NCI-H1417 (cell line): Measurements from ENCODE around the gene TMEM101.
A peak's percentile ranks its signal among the peaks of the same experiment; 100 is the strongest.
"Not testable (repeated sequence)": the region's sequence is repeated elsewhere in the genome, so short reads cannot be mapped to it uniquely, and the experiment has no call there.

ENCODE experiments used
- DNase-seq, 3 experiments: peaks; one replicate each; lab custom pipeline; 2025; lab: John Stamatoyannopoulos, UW

Gene TMEM101

DNA sequence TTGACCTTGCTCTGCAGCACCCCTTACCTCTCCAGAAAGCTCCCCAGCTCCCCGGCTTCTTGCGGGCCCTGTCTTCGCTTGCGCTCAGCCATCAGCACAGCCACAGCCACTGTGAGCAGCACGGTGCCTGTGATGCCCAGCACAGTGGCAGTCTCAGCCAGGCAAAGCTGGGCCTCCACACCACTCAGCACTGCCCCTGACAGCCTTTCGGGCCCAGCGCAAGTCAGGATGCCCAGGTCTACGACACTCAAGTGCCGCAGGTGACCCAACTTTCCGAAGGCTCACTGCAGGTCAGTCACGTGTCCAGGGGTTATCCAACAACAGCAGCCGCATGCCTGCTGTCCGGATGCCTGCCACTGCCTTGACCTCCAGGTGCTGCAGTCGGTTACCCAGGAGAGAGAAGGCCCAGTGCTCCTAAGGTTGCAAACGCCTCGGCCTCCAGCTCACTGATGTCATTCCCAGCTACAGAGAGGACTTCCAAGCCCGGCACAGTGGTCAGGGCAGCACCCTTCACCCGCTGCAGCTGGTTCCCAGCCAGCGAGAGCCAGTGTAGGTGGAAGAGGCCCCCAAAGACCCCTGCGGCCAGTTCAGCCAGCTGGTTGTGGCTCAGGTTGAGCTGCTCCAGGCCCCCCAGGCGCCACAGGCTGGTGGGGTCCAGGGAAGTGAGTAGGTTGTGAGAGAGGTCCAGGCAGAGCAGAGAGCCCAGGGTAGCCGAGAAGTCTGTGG is 8.9 kb upstream of the TMEM101 start:
- no peak for DNase-seq

GRCh38 chr17:44022246-44022645 is 7.5 kb upstream of the TMEM101 start:
- DNase-seq, result no peak

GRCh38 chr17:44021227-44021626 is 6.5 kb upstream of the TMEM101 start:
- not testable (repeated sequence) for DNase-seq

DNA sequence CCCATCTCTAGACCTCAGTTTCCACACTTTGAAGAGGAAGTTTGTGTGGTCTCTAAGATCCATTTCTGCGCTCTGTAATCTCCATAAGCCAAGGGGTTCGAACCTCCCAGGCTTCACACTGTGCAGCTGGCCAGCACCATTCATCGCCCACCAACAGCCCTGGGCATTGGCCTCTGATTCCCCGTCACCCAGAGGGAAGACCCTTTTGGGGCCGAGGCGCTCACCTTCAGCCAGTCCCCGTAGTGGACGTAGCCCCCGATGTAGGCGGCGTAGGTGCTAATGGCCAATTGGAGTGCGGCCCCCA is 678 bp downstream of the TMEM101 start:
- DNase-seq, result no peak

- DNase-seq, result no peak
These were observed 1.9 kb downstream of the TMEM101 start for GRCh38 chr17:44012874-44013273.

DNA sequence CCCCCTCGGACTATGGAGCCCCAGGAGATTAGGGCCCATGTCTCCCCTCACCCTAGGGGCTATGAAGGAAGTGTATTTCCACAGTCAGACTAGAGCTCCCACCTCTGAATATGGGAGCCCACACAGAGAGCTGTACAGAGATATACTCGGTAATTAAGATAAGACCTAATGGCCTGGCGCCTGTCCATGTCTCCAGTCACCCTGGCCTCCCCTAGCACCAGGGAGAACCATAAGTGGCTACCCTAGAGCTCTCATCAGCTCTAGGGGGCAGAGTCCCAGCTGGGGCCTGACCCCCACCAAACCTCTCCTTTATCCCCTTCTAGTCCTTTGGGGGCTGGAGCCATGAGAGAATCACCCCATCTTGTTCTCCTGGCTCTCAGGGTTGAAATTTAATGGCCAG is 2.4 kb downstream of the TMEM101 start:
- no peak for DNase-seq

DNA sequence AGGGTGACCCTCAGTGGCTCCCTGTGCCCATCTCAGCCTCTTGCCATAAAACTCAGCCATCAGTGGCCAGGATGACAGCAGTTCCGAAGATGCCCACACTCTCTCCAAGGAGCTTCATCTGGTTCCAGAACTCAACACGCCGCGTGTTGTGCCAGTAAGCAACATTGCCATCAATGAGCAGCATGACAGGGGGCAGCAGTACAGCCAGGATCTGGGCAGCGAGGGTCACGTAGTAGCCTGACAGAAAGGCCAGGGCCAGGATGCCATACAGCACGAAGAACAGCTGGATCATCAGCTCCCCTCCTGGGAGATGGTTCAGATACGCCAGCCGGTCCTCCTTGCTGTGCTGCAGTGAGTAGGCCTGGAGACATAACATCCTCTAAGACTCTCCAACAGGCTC is 2.9 kb downstream of the TMEM101 start:
- no peak for DNase-seq

DNA sequence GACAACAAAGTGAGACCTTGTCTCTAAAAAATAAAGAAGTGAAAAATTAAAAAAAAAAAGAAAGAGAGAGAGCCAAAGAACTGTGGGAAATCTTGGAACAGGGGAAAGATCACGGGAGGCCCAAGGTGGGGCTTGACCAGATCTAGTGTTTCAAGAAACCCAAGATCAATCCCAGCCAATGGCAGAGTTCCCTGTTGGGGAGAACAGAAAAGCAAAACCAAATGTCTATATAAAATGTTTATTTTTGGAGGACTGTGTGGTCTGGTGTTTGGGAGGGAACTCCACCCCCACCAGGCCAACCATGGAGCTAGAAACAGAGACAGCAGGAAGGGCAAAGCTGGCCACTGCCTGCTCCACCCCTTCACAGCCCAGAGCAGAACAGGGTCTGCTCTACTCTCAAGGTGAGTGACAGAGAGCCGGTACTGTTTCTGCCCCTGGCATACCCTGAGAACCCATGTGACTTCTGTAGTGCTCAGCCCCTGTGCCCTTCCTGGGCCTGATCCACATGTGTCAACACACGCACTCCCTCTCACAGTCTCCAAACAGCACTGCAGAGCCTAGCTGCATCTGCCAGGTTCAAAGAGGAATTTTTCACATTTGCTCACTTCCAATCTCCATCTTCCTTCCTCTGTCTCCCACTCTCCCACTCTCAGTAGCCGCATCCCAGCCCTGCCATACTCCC is 3.7 kb downstream of the TMEM101 start:
- DNase-seq, result no peak

DNA sequence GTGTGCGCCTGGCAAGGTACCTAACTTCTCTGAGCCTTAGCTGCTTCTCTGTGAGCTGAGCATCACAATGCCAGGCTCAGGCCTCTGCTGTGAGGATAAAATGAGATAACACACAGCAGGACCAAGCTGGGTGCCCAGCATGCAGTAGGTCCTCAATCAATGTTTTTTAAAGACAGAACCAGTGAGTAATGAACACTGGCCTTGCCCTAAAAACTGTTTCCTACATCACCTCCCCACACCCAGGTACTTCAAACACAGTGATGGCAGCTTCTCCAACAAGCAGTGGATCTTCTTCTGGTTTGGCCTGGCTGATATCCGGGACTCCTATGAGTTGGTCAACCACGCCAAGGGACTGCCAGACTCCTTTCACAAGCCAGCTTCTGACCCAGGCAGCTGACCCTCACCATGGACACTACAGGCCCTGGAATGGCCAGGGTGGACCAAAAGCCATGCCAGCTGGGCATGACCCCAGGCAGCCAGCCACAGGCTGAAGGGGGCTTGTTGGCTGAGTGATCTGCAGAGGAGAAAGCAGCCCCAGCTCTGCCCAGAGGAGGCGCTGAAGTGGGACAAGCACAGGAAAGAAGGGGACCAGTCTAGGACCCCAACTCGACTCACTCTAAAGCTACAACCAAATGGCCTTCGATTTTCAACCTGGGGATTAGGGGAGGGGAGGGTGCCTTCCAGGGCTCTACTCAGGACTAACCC is 6.4 kb downstream of the TMEM101 start:
- no peak for DNase-seq

- no peak for DNase-seq
These were observed 7.2 kb downstream of the TMEM101 start for GRCh38 chr17:44007346-44008204.

DNA sequence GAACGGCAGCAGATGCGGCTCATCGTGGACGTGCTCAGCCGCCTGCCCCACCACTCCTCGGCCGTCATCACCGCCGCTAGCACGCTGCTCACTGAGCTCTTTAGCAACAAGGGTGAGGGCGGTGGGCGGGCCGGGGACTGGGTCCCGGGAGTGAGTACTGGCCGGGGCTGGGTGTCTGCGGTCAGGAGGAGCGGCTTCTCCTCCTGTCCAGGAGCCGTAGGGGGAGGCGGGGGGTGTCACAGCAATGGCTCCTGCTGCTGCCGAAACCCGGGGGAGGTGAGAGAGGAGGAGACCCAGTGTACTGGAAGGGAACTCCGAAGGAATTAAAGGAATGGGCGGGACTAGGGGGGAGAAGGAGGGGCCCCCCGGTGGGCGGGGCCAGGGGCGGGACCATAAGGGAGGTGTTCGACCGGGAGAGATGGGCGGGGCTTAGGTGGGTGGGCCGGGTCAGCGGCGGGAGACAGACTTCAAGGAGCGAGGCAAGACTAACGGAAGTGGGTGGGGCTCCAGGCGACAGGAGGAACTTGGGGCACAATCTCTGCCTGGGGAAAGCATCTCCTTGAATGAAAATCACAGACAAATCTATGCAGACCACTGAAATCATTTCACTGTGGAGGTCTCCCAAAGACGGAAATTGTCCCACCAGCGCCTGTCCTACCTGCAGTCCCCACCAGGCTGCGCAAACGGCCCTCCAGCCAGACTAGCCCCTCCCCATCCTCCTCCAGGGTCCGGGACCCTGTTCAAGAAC is 8.0 kb downstream of the TMEM101 start:
- peak; percentile 88 to 94 (median 93) for DNase-seq

GRCh38 chr17:44006272-44006597 is 8.5 kb downstream of the TMEM101 start:
- peak in 2 of 3 experiments; percentile 47 to 56 for DNase-seq

GRCh38 chr17:44005527-44006271 is 9.1 kb downstream of the TMEM101 start:
- peak; percentile 18 to 55 (median 47) for DNase-seq

- peak in 2 of 3 experiments; percentile 38 to 47 for DNase-seq
These were observed 9.8 kb downstream of the TMEM101 start for GRCh38 chr17:44004761-44005526.

- peak in 2 of 3 experiments; percentile 38 to 54 for DNase-seq
These were observed 10.5 kb downstream of the TMEM101 start, which contains the start of gene NAGS for GRCh38 chr17:44004077-44004760. TSS of gene NAGS (plus strand) at chr17:44004622. CDS start at chr17:44004664, 42 bp downstream.

DNA sequence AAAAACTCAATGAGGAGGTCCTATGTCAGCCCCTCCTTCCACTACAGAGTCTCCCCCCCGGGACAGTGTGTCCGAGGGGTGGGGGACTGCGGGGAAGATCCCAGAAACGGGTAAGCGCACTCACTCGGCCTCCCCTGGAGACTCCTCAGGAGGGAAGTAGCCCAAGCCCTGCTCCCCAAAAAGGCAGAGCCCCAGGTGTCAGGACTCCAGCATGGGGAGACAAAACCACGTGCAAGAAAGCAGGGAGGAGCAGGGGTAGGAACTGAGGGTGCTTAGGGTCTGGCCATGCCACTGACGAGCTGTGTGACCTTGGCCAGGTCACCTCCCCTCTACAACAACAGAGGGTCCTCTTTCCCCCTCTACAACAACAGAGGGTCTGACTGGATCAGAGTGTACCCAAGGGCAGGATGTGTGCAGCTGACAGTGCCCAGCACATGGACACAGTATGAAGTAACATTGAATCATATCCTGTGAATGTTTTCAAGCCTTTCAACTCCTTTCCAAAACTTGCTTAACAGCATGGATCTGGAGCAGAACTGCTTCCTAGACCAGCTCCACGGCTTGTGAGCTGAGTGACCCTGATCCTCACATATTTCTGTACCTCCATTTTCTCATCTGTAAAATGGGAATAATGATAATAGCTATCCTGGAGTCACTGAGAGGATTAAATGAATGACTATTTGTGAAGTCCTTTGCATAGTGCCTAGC is 12.5 kb downstream of the TMEM101 start:
- no peak for DNase-seq

GRCh38 chr17:44001461-44001920 is 13.3 kb downstream of the TMEM101 start:
- no peak for DNase-seq

DNA sequence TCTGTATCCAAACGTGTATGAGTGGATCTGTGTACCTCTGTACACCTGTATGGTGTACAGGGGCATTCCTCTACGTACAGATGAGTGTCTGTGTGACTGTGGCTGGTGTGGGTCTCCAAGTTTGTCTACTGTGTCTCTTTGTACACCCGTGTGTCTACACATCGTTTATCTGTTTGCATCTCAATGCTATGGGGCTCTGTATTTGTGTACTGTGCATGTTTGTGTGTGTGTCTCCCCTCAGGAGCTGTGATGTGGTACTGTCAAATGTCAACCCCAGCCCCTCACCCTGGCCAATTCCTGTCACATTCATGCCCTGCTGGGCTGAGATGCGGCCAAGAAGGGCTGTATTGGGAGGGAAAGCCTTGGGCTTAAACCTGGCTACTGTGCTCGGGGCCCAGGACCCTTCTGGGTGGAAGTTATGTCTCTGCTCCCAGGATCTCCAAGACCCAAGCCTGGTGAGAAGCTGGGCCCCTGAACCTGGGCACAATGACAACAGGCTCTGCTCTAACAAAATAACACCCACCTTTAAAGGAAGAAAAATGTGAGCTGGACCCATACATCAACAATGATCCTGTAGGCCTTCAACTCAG is 13.8 kb downstream of the TMEM101 start:
- no peak for DNase-seq
